Nephron progenitor cell (in vitro differentiated cells): ENCODE data around the gene CHST2.

Source experiments
- DNase-seq: peaks from one replicate; pipeline ENCODE4 v3.0.0; 2021
- H3K27ac Mint-ChIP-seq: 2 replicates; pipeline ENCODE4 v1.8.0; 2021; ENCODE audit warnings: mild to moderate bottlenecking, moderate library complexity, mixed read lengths
- H3K27me3 Mint-ChIP-seq: 2 replicates; pipeline ENCODE4 v1.8.0; 2021; ENCODE audit warnings: mild to moderate bottlenecking, low read depth, mixed read lengths; ENCODE audit not compliant: poor library complexity
- H3K36me3 Mint-ChIP-seq: 2 replicates; pipeline ENCODE4 v1.8.0; 2021; ENCODE audit warnings: low read depth, mixed read lengths
- H3K4me1 Mint-ChIP-seq: 2 replicates; pipeline ENCODE4 v1.8.0; 2021; ENCODE audit warnings: mixed read lengths
- H3K4me3 Mint-ChIP-seq: 2 replicates; pipeline ENCODE4 v1.8.0; 2021; ENCODE audit warnings: mild to moderate bottlenecking, moderate library complexity, mixed read lengths
- H3K9me3 Mint-ChIP-seq: 2 replicates; pipeline ENCODE4 v1.8.0; 2021; ENCODE audit warnings: mild to moderate bottlenecking, moderate library complexity, mixed read lengths
- CTCF ChIP-seq: fragments of 200-600 bp; sonication (generic); IDR thresholded peaks from 2 replicates; pipeline ENCODE4 v1.5.0; 2021; ENCODE audit warnings: antibody characterized with exemption

CHST2 gene

GRCh38 chr3:143103652-143104051 is 15.9 kb upstream of the CHST2 start:
- Mint-ChIP-seq H3K4me1 (peaks cover 20% of the 10 kb centered on the region), H3K9me3 (peaks cover 50% of the 10 kb centered on the region), H3K27me3 (no peaks in the 10 kb centered on the region), H3K4me3 (no peak overlapping the region), H3K36me3 (peaks cover 20% of the 10 kb centered on the region), H3K27ac (no peak overlapping the region)
- DNase-seq: no peak
- TF ChIP-seq CTCF: no peak

- H3K36me3 Mint-ChIP-seq: peaks cover 20% of the 10 kb centered on the region
- H3K4me3 Mint-ChIP-seq: no peak overlapping the region
- peaks cover 6% of the 10 kb centered on the region for H3K4me1 Mint-ChIP-seq
- no peak overlapping the region for H3K27ac Mint-ChIP-seq
- H3K27me3 Mint-ChIP-seq: no peaks in the 10 kb centered on the region
- peaks cover 50% of the 10 kb centered on the region for H3K9me3 Mint-ChIP-seq
- no peak for TF ChIP-seq CTCF
- no peak for DNase-seq
Measured at GRCh38 chr3:143105170-143105569, 14.4 kb upstream of the CHST2 start.

GRCh38 chr3:143109861-143110260 is 9.7 kb upstream of the CHST2 start:
- Mint-ChIP-seq H3K27me3 (peaks cover 7% of the 10 kb centered on the region), H3K36me3 (peaks cover 12% of the 10 kb centered on the region), H3K9me3 (peaks cover 28% of the 10 kb centered on the region), H3K27ac (no peak overlapping the region), H3K4me3 (no peak overlapping the region), H3K4me1 (peaks cover 4% of the 10 kb centered on the region)
- DNase-seq: no peak
- TF ChIP-seq CTCF: no peak

- peaks cover 4% of the 10 kb centered on the region for H3K4me1 Mint-ChIP-seq
- H3K4me3 Mint-ChIP-seq: no peak overlapping the region
- no peak overlapping the region for H3K27ac Mint-ChIP-seq
- no peak for TF ChIP-seq CTCF
- DNase-seq: no peak
- H3K9me3 Mint-ChIP-seq: peaks cover 23% of the 10 kb centered on the region
- peaks cover 7% of the 10 kb centered on the region for H3K27me3 Mint-ChIP-seq
- peaks cover 10% of the 10 kb centered on the region for H3K36me3 Mint-ChIP-seq
Measured at GRCh38 chr3:143110371-143110770, 9.2 kb upstream of the CHST2 start.

GRCh38 chr3:143118630-143119008 is 952 bp upstream of the CHST2 start:
- Mint-ChIP-seq H3K4me3 (peak overlapping the region; percentile 87), H3K27ac (peak overlapping the region; percentile 98), H3K36me3 (peaks cover 21% of the 10 kb centered on the region), H3K4me1 (peaks cover 46% of the 10 kb centered on the region), H3K9me3 (no peaks in the 10 kb centered on the region), H3K27me3 (peaks cover 19% of the 10 kb centered on the region)
- no peak for TF ChIP-seq CTCF
- no peak for DNase-seq

GRCh38 chr3:143119974-143120715 is 574 bp downstream of the CHST2 start:
- peak; percentile 61 for DNase-seq
- Mint-ChIP-seq H3K4me3 (peak overlapping the region; percentile 90), H3K36me3 (peaks cover 21% of the 10 kb centered on the region), H3K4me1 (peaks cover 59% of the 10 kb centered on the region), H3K9me3 (no peaks in the 10 kb centered on the region), H3K27me3 (peaks cover 19% of the 10 kb centered on the region), H3K27ac (peak overlapping the region; percentile 66)
- TF ChIP-seq CTCF: no peak
